ENCODE results near the gene RASEF. TPM values are rescaled to one million over a fixed set of nuclear protein-coding genes. Genes with fewer than 3 reads are reported as not detected.
"Not testable (repeated sequence)": the region's sequence is repeated elsewhere in the genome, so short reads cannot be mapped to it uniquely, and the experiment has no call there.

The RASEF gene
- total RNA-seq, 2 donors from 2014 or later, result not detected

DNA sequence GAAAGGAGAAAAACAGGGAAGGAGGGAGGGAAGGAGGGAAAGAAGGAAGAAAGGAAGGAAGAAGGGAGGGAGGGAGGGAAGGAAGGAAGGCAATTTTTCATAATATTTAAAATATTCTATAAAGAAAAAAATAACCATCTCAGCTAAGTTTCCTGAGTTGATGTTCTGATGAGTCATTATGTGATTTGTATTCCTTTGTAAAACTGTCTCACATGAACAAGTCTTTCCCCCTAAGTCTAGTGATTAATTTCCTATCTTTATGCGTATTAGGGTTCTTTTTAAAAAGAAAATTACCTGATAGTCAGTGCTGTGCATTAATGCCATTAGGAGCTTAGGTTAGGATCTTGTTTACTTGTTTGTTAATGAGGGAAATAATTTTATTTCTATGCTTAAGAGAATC is 94.1 kb downstream of the RASEF start:
- Mint-ChIP-seq H3K27me3 (peaks cover 7% of the 10 kb centered on the region), H3K4me1 (no peaks in the 10 kb centered on the region)

GRCh38 chr9:82968388-82968787 is 94.6 kb downstream of the RASEF start:
- H3K9me3 ChIP-seq (ENCODE audit: control insufficient read depth, low read length, poor library complexity, severe bottlenecking), result no peaks in the 10 kb centered on the region
- Mint-ChIP-seq H3K36me3 (ENCODE audit: low read depth) (no peaks in the 10 kb centered on the region), H3K4me3 (no peak overlapping the region), H3K4me1 (no peaks in the 10 kb centered on the region), H3K27me3 (peaks cover 7% of the 10 kb centered on the region), H3K27ac (no peak overlapping the region)
- no peak for ATAC-seq
- no peak for DNase-seq

More for the DNA sequence above, 94.1 kb downstream of the RASEF start:
- no peaks in the 10 kb centered on the region for H3K36me3 Mint-ChIP-seq (ENCODE audit: low read depth)
- H3K4me3 Mint-ChIP-seq, result no peak overlapping the region
- H3K9me3 ChIP-seq (ENCODE audit: control insufficient read depth, low read length, poor library complexity, severe bottlenecking), result no peaks in the 10 kb centered on the region
- H3K27ac Mint-ChIP-seq, result no peak overlapping the region
- DNase-seq, result no peak
- ATAC-seq, result no peak

- H3K36me3 Mint-ChIP-seq (ENCODE audit: low read depth), result no peaks in the 10 kb centered on the region
- no peak overlapping the region for H3K4me3 Mint-ChIP-seq
- peaks cover 7% of the 10 kb centered on the region for H3K27me3 Mint-ChIP-seq
- H3K27ac Mint-ChIP-seq, result no peak overlapping the region
- DNase-seq (no peak), ATAC-seq (no peak)
- no peaks in the 10 kb centered on the region for H3K4me1 Mint-ChIP-seq
- no peaks in the 10 kb centered on the region for H3K9me3 ChIP-seq (ENCODE audit: control insufficient read depth, low read length, poor library complexity, severe bottlenecking)
These were observed 101.3 kb downstream of the RASEF start for GRCh38 chr9:82961504-82962125.

DNA sequence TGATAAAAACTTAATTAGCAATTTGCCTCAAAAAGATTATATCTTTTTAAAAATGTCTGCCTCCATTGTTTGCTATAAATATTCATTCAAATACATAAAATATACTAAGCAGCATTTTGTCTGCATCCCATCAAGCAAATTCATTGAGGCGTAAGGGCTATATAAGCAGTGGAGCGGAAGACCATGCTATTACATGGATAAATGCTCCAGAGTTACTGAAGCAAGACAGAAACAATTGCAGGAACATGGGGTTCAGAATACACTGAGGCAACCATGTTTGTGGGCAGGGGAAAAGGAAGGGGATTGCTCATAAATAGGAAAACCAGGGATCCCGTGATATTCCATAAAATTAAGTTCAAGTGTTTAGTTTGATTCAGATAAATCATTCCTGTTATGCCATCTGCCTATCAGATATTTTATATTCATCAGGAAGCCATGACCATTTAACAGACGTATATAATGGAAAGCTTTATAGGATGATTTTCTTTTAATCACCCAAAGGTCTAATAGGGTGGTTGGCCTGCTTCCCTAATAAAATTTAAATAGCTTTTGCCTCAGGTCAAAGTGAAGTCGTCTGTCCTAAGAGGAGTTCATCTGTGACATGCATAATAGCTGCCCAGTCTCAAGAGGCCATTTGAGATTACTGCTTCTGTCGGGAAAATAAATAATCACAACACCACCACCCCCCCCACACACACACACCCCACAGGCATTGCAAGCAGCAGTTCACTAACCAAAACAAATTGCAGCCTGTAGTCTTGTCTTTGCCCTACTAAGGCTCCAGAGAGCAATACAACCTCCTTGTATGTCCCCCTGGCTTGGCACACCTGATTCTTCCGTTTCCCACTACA is 105.2 kb downstream of the RASEF start:
- H3K9me3 ChIP-seq (ENCODE audit: control insufficient read depth, low read length, poor library complexity, severe bottlenecking), result no peaks in the 10 kb centered on the region
- no peaks in the 10 kb centered on the region for H3K4me1 Mint-ChIP-seq
- ATAC-seq (no peak), DNase-seq (no peak)
- no peaks in the 10 kb centered on the region for H3K36me3 Mint-ChIP-seq (ENCODE audit: low read depth)
- no peak overlapping the region for H3K27ac Mint-ChIP-seq
- H3K4me3 Mint-ChIP-seq, result no peak overlapping the region
- H3K27me3 Mint-ChIP-seq, result no peaks in the 10 kb centered on the region

GRCh38 chr9:82949203-82949602 is 113.7 kb downstream of the RASEF start:
- Mint-ChIP-seq H3K4me1 (no peaks in the 10 kb centered on the region), H3K4me3 (no peak overlapping the region), H3K27me3 (no peaks in the 10 kb centered on the region), H3K36me3 (ENCODE audit: low read depth) (no peaks in the 10 kb centered on the region), H3K27ac (no peak overlapping the region)
- no peaks in the 10 kb centered on the region for H3K9me3 ChIP-seq (ENCODE audit: control insufficient read depth, low read length, poor library complexity, severe bottlenecking)
- DNase-seq (no peak), ATAC-seq (no peak)

GRCh38 chr9:82940376-82940775 is 122.6 kb downstream of the RASEF start:
- ATAC-seq (no peak), DNase-seq (no peak)
- Mint-ChIP-seq H3K4me1 (no peaks in the 10 kb centered on the region), H3K4me3 (no peak overlapping the region), H3K27ac (no peak overlapping the region), H3K36me3 (ENCODE audit: low read depth) (no peaks in the 10 kb centered on the region), H3K27me3 (no peaks in the 10 kb centered on the region)
- H3K9me3 ChIP-seq (ENCODE audit: control insufficient read depth, low read length, poor library complexity, severe bottlenecking), result no peaks in the 10 kb centered on the region

DNA sequence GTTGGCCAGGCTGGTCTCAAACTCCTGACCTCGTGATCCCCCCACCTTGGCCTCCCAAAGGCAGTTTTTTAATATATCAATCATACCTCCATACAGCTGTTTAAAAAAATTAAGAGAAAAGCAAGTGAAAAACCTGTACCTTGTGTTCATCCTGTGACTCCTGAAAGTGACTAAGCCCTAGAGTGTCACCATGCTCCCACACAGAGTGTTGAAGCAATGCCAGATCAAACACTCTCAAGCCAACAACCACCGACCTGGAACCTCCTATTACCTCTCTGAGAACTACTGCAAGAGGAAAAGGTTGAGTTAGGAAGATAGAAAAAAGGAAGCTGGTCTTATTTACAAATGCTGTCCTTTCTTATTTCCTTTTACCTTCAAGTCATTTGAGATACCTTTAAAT is 123.5 kb downstream of the RASEF start:
- no peak for ATAC-seq
- H3K4me3 Mint-ChIP-seq, result no peak overlapping the region
- no peaks in the 10 kb centered on the region for H3K36me3 Mint-ChIP-seq (ENCODE audit: low read depth)
- DNase-seq, result no peak
- H3K27me3 Mint-ChIP-seq, result no peaks in the 10 kb centered on the region
- no peaks in the 10 kb centered on the region for H3K4me1 Mint-ChIP-seq
- no peak overlapping the region for H3K27ac Mint-ChIP-seq
- H3K9me3 ChIP-seq (ENCODE audit: control insufficient read depth, low read length, poor library complexity, severe bottlenecking), result no peaks in the 10 kb centered on the region

DNA sequence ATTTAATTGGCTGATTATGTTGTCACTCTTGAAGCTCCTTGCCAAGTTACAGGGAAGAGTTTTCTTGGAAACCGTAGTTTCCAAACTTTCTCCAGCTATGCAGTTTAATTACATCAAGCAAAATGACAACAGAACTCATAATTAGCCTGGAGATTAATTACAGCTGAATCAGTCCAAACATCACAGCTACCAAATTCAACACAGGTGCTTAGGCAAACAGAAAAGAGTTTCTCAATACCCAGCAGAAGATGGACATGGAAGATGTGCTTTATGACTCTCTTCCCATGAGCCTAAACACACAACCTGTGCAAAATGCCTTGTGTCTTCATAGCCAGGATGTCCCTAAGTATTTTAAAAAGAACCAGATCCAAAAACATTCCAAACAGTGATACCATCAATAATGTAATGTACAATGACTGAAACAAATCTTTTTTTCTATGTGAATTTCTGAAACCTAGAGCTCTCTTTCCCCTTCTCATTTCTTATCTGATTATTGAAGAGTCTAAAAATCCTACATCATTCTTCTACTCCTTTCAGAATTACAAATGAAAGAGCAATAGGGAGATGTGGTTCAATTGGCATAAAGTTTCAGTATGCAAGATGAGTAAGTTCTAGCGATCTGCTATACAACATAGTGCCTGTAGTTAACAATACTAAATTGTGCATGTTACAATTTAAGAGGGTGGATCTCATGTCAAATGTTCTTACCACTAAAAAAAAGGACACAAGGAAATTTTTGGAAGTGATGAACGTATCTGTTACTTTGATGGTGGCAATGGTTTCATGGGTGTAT is 124.3 kb downstream of the RASEF start:
- H3K9me3 ChIP-seq (ENCODE audit: control insufficient read depth, low read length, poor library complexity, severe bottlenecking), result no peaks in the 10 kb centered on the region
- H3K4me1 Mint-ChIP-seq, result no peaks in the 10 kb centered on the region
- no peak for ATAC-seq
- H3K27ac Mint-ChIP-seq, result no peak overlapping the region
- no peaks in the 10 kb centered on the region for H3K27me3 Mint-ChIP-seq
- H3K4me3 Mint-ChIP-seq, result no peak overlapping the region
- no peaks in the 10 kb centered on the region for H3K36me3 Mint-ChIP-seq (ENCODE audit: low read depth)
- no peak for DNase-seq

- H3K4me3 Mint-ChIP-seq; H3K27ac Mint-ChIP-seq; H3K4me1 Mint-ChIP-seq; H3K36me3 Mint-ChIP-seq (ENCODE audit: low read depth); DNase-seq; ATAC-seq; H3K27me3 Mint-ChIP-seq; H3K9me3 ChIP-seq (ENCODE audit: control insufficient read depth, low read length, poor library complexity, severe bottlenecking): not testable (repeated sequence)
These were observed 126.4 kb downstream of the RASEF start for GRCh38 chr9:82936561-82936960.

GRCh38 chr9:82934949-82935348 is 128.0 kb downstream of the RASEF start:
- H3K4me3 Mint-ChIP-seq, result no peak overlapping the region
- no peaks in the 10 kb centered on the region for H3K36me3 Mint-ChIP-seq (ENCODE audit: low read depth)
- DNase-seq, result no peak
- ATAC-seq, result no peak
- H3K4me1 Mint-ChIP-seq, result no peaks in the 10 kb centered on the region
- H3K27me3 Mint-ChIP-seq, result no peaks in the 10 kb centered on the region
- H3K9me3 ChIP-seq (ENCODE audit: control insufficient read depth, low read length, poor library complexity, severe bottlenecking), result no peaks in the 10 kb centered on the region
- H3K27ac Mint-ChIP-seq, result no peak overlapping the region

DNA sequence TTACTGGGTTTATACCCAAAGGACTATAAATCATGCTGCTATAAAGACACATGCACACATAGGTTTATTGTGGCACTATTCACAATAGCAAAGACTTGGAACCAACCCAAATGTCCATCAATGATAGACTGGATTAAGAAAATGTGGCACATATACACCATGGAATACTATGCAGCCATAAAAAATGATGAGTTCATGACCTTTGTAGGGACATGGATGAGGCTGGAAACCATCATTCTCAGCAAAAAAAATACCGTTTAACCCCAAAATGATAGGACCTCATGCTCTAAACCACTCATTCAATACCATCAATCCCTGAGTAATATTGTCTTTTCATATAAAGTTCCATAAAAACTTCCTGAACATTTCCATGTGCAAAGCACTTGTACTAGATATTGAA is 128.9 kb downstream of the RASEF start:
- H3K9me3 ChIP-seq (ENCODE audit: control insufficient read depth, low read length, poor library complexity, severe bottlenecking); H3K27me3 Mint-ChIP-seq; ATAC-seq; H3K36me3 Mint-ChIP-seq (ENCODE audit: low read depth); DNase-seq; H3K4me3 Mint-ChIP-seq; H3K4me1 Mint-ChIP-seq; H3K27ac Mint-ChIP-seq: not testable (repeated sequence)

DNA sequence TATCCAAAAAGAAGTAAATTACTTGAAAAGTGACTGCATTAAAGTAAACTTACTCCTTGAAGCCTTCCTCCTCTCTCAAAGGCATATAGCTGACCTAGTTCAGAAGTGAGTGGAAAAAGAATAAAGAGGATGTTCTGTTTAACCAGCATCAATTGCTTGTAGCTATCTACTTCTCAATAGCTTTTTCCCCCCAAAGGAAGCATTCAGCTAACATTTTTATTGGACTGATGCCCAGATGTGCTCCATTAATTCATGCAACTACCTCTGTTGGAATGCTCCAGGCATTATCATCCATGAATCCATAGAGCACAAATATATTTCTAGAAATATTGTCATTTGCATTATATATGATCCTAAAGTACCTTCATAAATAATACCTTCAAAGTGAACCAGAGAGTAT is 132.8 kb downstream of the RASEF start:
- Mint-ChIP-seq H3K36me3 (ENCODE audit: low read depth) (no peaks in the 10 kb centered on the region), H3K4me3 (no peak overlapping the region), H3K4me1 (no peaks in the 10 kb centered on the region), H3K27ac (no peak overlapping the region), H3K27me3 (no peaks in the 10 kb centered on the region)
- H3K9me3 ChIP-seq (ENCODE audit: control insufficient read depth, low read length, poor library complexity, severe bottlenecking), result no peaks in the 10 kb centered on the region
- no peak for ATAC-seq
- DNase-seq, result no peak

Measured in T-helper 17 cell (primary cell).